ENCODE measurements around the gene EDA.

EDA gene

DNA sequence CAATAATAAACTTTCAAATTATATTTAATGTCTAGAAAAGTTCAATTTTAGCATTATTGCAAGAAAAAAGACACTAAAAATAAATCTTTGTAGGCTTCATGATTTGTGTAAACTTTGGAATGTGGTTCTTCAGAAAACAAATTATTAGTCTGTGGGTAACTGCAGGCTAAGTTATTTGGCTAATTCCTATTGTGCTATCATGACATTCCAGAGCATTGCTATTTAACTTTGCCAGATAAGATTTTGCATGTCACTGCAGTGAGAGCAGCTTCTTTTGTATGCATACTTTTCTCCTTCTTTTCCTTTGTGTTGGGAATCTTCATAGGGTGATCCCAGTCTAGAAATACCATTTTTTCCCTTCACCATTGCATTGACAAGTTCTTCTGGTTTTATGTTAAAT lies 303.8 kb downstream of the EDA start:
- H3K36me3 ChIP-seq (ENCODE audit: insufficient read depth, low read length): no peaks in the 10 kb centered on the region
- H3K9ac ChIP-seq (ENCODE audit: low read depth, low read length, poor library complexity, severe bottlenecking): no peak overlapping the region
- H3K9me2 ChIP-seq (replicated peaks; ENCODE audit: low read depth, low read length): no peaks in the 10 kb centered on the region
- no peaks in the 10 kb centered on the region for H4K20me1 ChIP-seq (ENCODE audit: insufficient read depth, low read length, poor library complexity, severe bottlenecking)
- H3K4me1 ChIP-seq (ENCODE audit: insufficient read depth, low read length, poor library complexity, severe bottlenecking): no peaks in the 10 kb centered on the region
- H3K9me3 ChIP-seq (ENCODE audit: insufficient read depth, low read depth, low read length): no peaks in the 10 kb centered on the region
- no peak for TF ChIP-seq EZH2phosphoT487 (IDR thresholded peaks at IDR 0.05; ENCODE audit: borderline replicate concordance)
- TF ChIP-seq, protein P1, sequence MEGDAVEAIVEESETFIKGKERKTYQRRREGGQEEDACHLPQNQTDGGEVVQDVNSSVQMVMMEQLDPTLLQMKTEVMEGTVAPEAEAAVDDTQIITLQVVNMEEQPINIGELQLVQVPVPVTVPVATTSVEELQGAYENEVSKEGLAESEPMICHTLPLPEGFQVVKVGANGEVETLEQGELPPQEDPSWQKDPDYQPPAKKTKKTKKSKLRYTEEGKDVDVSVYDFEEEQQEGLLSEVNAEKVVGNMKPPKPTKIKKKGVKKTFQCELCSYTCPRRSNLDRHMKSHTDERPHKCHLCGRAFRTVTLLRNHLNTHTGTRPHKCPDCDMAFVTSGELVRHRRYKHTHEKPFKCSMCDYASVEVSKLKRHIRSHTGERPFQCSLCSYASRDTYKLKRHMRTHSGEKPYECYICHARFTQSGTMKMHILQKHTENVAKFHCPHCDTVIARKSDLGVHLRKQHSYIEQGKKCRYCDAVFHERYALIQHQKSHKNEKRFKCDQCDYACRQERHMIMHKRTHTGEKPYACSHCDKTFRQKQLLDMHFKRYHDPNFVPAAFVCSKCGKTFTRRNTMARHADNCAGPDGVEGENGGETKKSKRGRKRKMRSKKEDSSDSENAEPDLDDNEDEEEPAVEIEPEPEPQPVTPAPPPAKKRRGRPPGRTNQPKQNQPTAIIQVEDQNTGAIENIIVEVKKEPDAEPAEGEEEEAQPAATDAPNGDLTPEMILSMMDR (conservative IDR thresholded peaks at IDR 0.05; ENCODE audit: low read length): no peak
- no peak overlapping the region for H3K4me2 ChIP-seq (ENCODE audit: low read depth, low read length, poor library complexity, severe bottlenecking)
- H3K4me3 ChIP-seq (ENCODE audit: low read length, poor library complexity, severe bottlenecking): no peak overlapping the region
- H2AFZ ChIP-seq (ENCODE audit: low read length): no peak overlapping the region
- no peaks in the 10 kb centered on the region for H3K27me3 ChIP-seq (ENCODE audit: insufficient read depth, low read length, poor library complexity, severe bottlenecking)
- H3F3A ChIP-seq (ENCODE audit: low read depth): no peaks in the 10 kb centered on the region
- H3K79me2 ChIP-seq (ENCODE audit: insufficient read depth, low read length): no peaks in the 10 kb centered on the region

DNA sequence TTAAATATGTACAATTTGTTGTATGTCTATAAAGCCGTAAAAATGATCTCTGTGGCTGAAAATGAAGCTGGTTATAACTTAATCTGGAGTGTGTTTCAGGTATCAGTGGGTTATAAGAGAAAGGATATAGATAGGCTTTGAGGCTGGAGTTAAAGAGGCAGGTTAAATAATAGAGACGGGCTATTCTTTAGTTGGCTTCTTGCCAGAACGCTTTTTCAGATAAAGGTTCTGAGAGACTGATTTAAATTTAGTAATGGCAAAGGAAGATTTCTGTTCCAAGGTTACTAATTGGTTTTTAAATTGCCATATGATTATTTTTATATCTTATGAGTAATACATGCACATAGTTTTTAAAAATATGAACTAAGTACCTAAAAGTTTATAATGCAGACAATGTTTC lies 316.4 kb downstream of the EDA start:
- H3K9me3 ChIP-seq (ENCODE audit: insufficient read depth, low read depth, low read length): no peaks in the 10 kb centered on the region
- H3K9ac ChIP-seq (ENCODE audit: low read depth, low read length, poor library complexity, severe bottlenecking): no peak overlapping the region
- H3K9me2 ChIP-seq (replicated peaks; ENCODE audit: low read depth, low read length): no peaks in the 10 kb centered on the region
- TF ChIP-seq EZH2phosphoT487 (IDR thresholded peaks at IDR 0.05; ENCODE audit: borderline replicate concordance): no peak
- TF ChIP-seq, protein P1 (conservative IDR thresholded peaks at IDR 0.05; ENCODE audit: low read length): no peak
- no peaks in the 10 kb centered on the region for H3F3A ChIP-seq (ENCODE audit: low read depth)
- H2AFZ ChIP-seq (ENCODE audit: low read length): no peak overlapping the region
- no peaks in the 10 kb centered on the region for H3K4me1 ChIP-seq (ENCODE audit: insufficient read depth, low read length, poor library complexity, severe bottlenecking)
- no peaks in the 10 kb centered on the region for H3K27me3 ChIP-seq (ENCODE audit: insufficient read depth, low read length, poor library complexity, severe bottlenecking)
- H3K4me2 ChIP-seq (ENCODE audit: low read depth, low read length, poor library complexity, severe bottlenecking): no peak overlapping the region
- H3K4me3 ChIP-seq (ENCODE audit: low read length, poor library complexity, severe bottlenecking): no peak overlapping the region
- H4K20me1 ChIP-seq (ENCODE audit: insufficient read depth, low read length, poor library complexity, severe bottlenecking): no peaks in the 10 kb centered on the region
- no peaks in the 10 kb centered on the region for H3K79me2 ChIP-seq (ENCODE audit: insufficient read depth, low read length)
- no peaks in the 10 kb centered on the region for H3K36me3 ChIP-seq (ENCODE audit: insufficient read depth, low read length)

DNA sequence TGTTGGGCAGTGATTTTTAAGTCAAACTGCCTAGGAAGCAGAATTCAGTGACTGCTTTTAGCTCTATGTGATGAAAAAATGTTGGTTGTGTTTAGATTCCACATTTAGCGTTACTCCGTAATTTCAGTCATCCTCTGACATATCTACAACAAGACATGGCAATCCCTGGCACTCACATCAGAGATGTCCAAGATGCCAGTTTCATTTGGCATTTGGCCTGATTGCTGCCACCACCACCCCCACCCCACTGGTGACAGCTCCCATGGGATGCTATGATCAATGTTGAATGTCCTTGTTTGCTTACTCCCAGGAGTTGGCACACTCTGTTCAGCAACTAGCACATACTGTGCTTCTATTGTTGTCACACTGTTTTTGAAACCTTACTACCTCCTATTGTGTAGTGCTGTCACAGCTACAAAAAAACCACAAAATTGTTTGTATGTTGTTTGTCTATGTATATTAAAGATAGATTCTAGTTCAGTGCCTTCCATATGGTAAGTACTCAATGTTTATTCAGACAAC lies 332.4 kb downstream of the EDA start:
- TF ChIP-seq, protein P1 (conservative IDR thresholded peaks at IDR 0.05; ENCODE audit: low read length): no peak
- TF ChIP-seq EZH2phosphoT487 (IDR thresholded peaks at IDR 0.05; ENCODE audit: borderline replicate concordance): no peak
- H3K9me2 ChIP-seq (replicated peaks; ENCODE audit: low read depth, low read length): no peaks in the 10 kb centered on the region
- no peaks in the 10 kb centered on the region for H3F3A ChIP-seq (ENCODE audit: low read depth)
- H4K20me1 ChIP-seq (ENCODE audit: insufficient read depth, low read length, poor library complexity, severe bottlenecking): no peaks in the 10 kb centered on the region
- H3K4me1 ChIP-seq (ENCODE audit: insufficient read depth, low read length, poor library complexity, severe bottlenecking): no peaks in the 10 kb centered on the region
- no peaks in the 10 kb centered on the region for H3K79me2 ChIP-seq (ENCODE audit: insufficient read depth, low read length)
- H3K4me3 ChIP-seq (ENCODE audit: low read length, poor library complexity, severe bottlenecking): no peak overlapping the region
- no peaks in the 10 kb centered on the region for H3K36me3 ChIP-seq (ENCODE audit: insufficient read depth, low read length)
- no peak overlapping the region for H2AFZ ChIP-seq (ENCODE audit: low read length)
- H3K9ac ChIP-seq (ENCODE audit: low read depth, low read length, poor library complexity, severe bottlenecking): no peak overlapping the region
- H3K4me2 ChIP-seq (ENCODE audit: low read depth, low read length, poor library complexity, severe bottlenecking): no peak overlapping the region
- no peaks in the 10 kb centered on the region for H3K9me3 ChIP-seq (ENCODE audit: insufficient read depth, low read depth, low read length)
- no peaks in the 10 kb centered on the region for H3K27me3 ChIP-seq (ENCODE audit: insufficient read depth, low read length, poor library complexity, severe bottlenecking)

Measured in Loucy (cell line).